Panc1 (cell line): Measurements from ENCODE around the gene CSF1R.

Source experiments
- POLR2AphosphoS5 ChIP-seq: IDR thresholded peaks from 2 replicates; pipeline ENCODE4 v1.6.1; 2012; ENCODE audit warnings: mild to moderate bottlenecking, low read depth, low read length, moderate library complexity
- SIN3A ChIP-seq: IDR thresholded peaks from 2 replicates; pipeline ENCODE4 v1.6.1; 2012; ENCODE audit warnings: low read depth, mild to moderate bottlenecking, low read length, moderate library complexity, borderline replicate concordance; ENCODE audit not compliant: insufficient read depth
- TCF7L2 ChIP-seq: IDR thresholded peaks from 2 replicates; pipeline ENCODE4 v1.6.1; 2011; ENCODE audit warnings: mild to moderate bottlenecking, low read depth, low read length, inconsistent platforms
- TF ChIP-seq, protein P1 (sequence below): fragments of 450-650 bp; IDR thresholded peaks from 2 replicates; pipeline ENCODE4 v1.5.1; 2017; ENCODE audit warnings: mild to moderate bottlenecking
- TF ChIP-seq, protein P2 (sequence below), 2 experiments: IDR thresholded peaks; 2 replicates each; pipeline ENCODE4 v1.6.1; 2011 to 2012; ENCODE audit warnings: low read depth in 2 of 2, control low read depth in 1 of 2, low read length in 1 of 2, mild to moderate bottlenecking in 1 of 2, moderate library complexity in 1 of 2; ENCODE audit not compliant: insufficient read depth in 1 of 2

DNA sequence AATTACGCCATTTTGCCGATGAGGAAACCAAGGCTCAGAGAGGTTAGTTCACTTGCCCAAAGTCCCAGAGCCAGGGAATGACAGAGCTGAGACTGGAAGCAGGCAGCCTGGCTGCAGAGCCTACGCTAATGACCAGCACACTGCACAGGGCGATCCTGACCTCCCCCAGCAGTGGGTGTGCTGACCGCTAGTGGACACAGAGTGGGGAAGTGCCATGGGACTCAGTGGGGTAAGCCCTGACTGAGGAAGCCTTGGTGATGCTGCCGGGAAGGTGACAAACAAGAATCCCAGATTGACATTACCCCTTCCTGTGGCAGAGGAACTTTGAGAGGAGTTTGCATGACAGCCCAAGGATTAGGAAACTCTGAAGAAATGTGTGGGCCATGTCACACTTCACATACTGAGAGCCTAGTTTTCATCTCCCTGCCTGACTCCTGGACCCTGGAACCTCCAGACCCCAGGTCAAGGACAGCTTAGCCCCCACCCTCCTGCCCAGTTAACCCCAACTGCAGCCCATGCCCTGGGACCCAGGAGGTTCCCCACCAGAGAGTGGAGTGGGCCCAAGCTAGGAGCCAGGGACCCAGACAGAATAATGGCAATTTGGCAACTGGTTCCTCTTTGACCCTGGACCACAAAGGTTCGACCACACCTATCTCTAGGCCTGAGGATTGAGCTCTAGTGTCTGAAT, 19.7 kb upstream of the CSF1R start:
- TF ChIP-seq, protein P1, sequence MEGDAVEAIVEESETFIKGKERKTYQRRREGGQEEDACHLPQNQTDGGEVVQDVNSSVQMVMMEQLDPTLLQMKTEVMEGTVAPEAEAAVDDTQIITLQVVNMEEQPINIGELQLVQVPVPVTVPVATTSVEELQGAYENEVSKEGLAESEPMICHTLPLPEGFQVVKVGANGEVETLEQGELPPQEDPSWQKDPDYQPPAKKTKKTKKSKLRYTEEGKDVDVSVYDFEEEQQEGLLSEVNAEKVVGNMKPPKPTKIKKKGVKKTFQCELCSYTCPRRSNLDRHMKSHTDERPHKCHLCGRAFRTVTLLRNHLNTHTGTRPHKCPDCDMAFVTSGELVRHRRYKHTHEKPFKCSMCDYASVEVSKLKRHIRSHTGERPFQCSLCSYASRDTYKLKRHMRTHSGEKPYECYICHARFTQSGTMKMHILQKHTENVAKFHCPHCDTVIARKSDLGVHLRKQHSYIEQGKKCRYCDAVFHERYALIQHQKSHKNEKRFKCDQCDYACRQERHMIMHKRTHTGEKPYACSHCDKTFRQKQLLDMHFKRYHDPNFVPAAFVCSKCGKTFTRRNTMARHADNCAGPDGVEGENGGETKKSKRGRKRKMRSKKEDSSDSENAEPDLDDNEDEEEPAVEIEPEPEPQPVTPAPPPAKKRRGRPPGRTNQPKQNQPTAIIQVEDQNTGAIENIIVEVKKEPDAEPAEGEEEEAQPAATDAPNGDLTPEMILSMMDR, result no peak
- TF ChIP-seq POLR2AphosphoS5 (no peak), SIN3A (no peak), TCF7L2 (no peak)
- TF ChIP-seq, protein P2, sequence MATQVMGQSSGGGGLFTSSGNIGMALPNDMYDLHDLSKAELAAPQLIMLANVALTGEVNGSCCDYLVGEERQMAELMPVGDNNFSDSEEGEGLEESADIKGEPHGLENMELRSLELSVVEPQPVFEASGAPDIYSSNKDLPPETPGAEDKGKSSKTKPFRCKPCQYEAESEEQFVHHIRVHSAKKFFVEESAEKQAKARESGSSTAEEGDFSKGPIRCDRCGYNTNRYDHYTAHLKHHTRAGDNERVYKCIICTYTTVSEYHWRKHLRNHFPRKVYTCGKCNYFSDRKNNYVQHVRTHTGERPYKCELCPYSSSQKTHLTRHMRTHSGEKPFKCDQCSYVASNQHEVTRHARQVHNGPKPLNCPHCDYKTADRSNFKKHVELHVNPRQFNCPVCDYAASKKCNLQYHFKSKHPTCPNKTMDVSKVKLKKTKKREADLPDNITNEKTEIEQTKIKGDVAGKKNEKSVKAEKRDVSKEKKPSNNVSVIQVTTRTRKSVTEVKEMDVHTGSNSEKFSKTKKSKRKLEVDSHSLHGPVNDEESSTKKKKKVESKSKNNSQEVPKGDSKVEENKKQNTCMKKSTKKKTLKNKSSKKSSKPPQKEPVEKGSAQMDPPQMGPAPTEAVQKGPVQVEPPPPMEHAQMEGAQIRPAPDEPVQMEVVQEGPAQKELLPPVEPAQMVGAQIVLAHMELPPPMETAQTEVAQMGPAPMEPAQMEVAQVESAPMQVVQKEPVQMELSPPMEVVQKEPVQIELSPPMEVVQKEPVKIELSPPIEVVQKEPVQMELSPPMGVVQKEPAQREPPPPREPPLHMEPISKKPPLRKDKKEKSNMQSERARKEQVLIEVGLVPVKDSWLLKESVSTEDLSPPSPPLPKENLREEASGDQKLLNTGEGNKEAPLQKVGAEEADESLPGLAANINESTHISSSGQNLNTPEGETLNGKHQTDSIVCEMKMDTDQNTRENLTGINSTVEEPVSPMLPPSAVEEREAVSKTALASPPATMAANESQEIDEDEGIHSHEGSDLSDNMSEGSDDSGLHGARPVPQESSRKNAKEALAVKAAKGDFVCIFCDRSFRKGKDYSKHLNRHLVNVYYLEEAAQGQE (IDR thresholded peaks at IDR 0.05; ENCODE audit: insufficient read depth in 1 of 2, low read depth in 2 of 2, low read length in 1 of 2), result no peak
